H9 (cell line): ENCODE data around the gene EBNA1BP2. TPM values are rescaled to one million over a fixed set of nuclear protein-coding genes. Genes with fewer than 3 reads are reported as not detected.

Experiments
- DNase-seq: peaks from one replicate; pipeline ENCODE4 v3.0.0-alpha.2; 2017
- H2AFZ ChIP-seq: one replicate; pipeline ENCODE4 v1.6.1; 2013; ENCODE audit warnings: mild to moderate bottlenecking, low read length, control low read depth, moderate library complexity
- H2AK5ac ChIP-seq: 2 replicates; pipeline ENCODE4 v1.6.1; 2013; ENCODE audit warnings: low read length, control low read depth, mixed read lengths; ENCODE audit not compliant: insufficient read length
- H2BK120ac ChIP-seq: one replicate; pipeline ENCODE4 v1.6.1; 2013; ENCODE audit warnings: low read depth, mild to moderate bottlenecking, low read length, control low read depth, inconsistent platforms; ENCODE audit not compliant: poor library complexity, severe bottlenecking
- H2BK12ac ChIP-seq: 2 replicates; pipeline ENCODE4 v1.6.1; 2013; ENCODE audit warnings: low read length, control low read depth, mixed read lengths, low read depth; ENCODE audit not compliant: insufficient read length
- H2BK15ac ChIP-seq: 2 replicates; pipeline ENCODE4 v1.6.1; 2013; ENCODE audit warnings: low read depth, low read length, control low read depth
- H2BK20ac ChIP-seq: one replicate; pipeline ENCODE4 v1.6.1; 2013; ENCODE audit warnings: low read depth, mild to moderate bottlenecking, low read length, control low read depth, inconsistent platforms; ENCODE audit not compliant: poor library complexity, severe bottlenecking
- H2BK5ac ChIP-seq: 2 replicates; pipeline ENCODE4 v1.6.1; 2013; ENCODE audit warnings: low read length, control low read depth, mixed read lengths; ENCODE audit not compliant: insufficient read length
- H3K14ac ChIP-seq: 2 replicates; pipeline ENCODE4 v1.6.1; 2013; ENCODE audit warnings: low read length, control low read depth; ENCODE audit not compliant: insufficient read depth
- H3K18ac ChIP-seq: 2 replicates; pipeline ENCODE4 v1.6.1; 2013; ENCODE audit warnings: low read depth, mild to moderate bottlenecking, mixed read lengths, low read length, control low read depth; ENCODE audit not compliant: insufficient read length
- H3K23ac ChIP-seq: 2 replicates; pipeline ENCODE4 v1.6.1; 2013; ENCODE audit warnings: low read length, control low read depth, mixed read lengths, low read depth; ENCODE audit not compliant: insufficient read length
- H3K23me2 ChIP-seq: 2 replicates; pipeline ENCODE4 v1.6.1; 2013; ENCODE audit warnings: low read depth, mild to moderate bottlenecking, mixed read lengths, low read length, control low read depth; ENCODE audit not compliant: insufficient read length, poor library complexity, severe bottlenecking
- H3K27ac ChIP-seq: 2 replicates; pipeline ENCODE4 v1.5.1; 2013; ENCODE audit warnings: low read length, control low read depth, mixed read lengths, low read depth; ENCODE audit not compliant: insufficient read length
- H3K27me3 ChIP-seq: 2 replicates; pipeline ENCODE4 v1.6.1; 2013; ENCODE audit warnings: low read length, control low read depth, inconsistent platforms; ENCODE audit not compliant: insufficient read depth
- H3K4ac ChIP-seq: 2 replicates; pipeline ENCODE4 v1.6.1; 2013; ENCODE audit warnings: low read depth, mild to moderate bottlenecking, control low read depth, inconsistent platforms, low read length, moderate library complexity
- H3K4me1 ChIP-seq: 2 replicates; pipeline ENCODE4 v1.6.1; 2013; ENCODE audit warnings: low read length, control low read depth, inconsistent platforms; ENCODE audit not compliant: insufficient read depth
- H3K4me2 ChIP-seq: 2 replicates; pipeline ENCODE4 v1.6.1; 2013; ENCODE audit warnings: low read length, control low read depth, mixed read lengths; ENCODE audit not compliant: insufficient read length, insufficient read depth
- H3K56ac ChIP-seq: 2 replicates; pipeline ENCODE4 v1.6.1; 2013; ENCODE audit warnings: low read depth, mild to moderate bottlenecking, mixed read lengths, low read length, control low read depth; ENCODE audit not compliant: insufficient read length
- H3K79me1 ChIP-seq: 2 replicates; pipeline ENCODE4 v1.6.1; 2013; ENCODE audit warnings: low read depth, mild to moderate bottlenecking, moderate library complexity, low read length, control low read depth, inconsistent platforms; ENCODE audit not compliant: insufficient read depth, poor library complexity, severe bottlenecking
- H3K79me2 ChIP-seq: 2 replicates; pipeline ENCODE4 v1.6.1; 2013; ENCODE audit warnings: low read length, control low read depth, inconsistent platforms; ENCODE audit not compliant: insufficient read depth
- H3K9ac ChIP-seq: 2 replicates; pipeline ENCODE4 v1.6.1; 2013; ENCODE audit warnings: low read length, control low read depth, mixed read lengths; ENCODE audit not compliant: insufficient read length; ENCODE audit errors: extremely low read depth
- H3K9me3 ChIP-seq: one replicate; pipeline ENCODE4 v1.6.1; 2013; ENCODE audit warnings: low read depth, low read length, inconsistent platforms; ENCODE audit not compliant: control insufficient read depth
- H3T11ph ChIP-seq: one replicate; pipeline ENCODE4 v1.6.1; 2013; ENCODE audit warnings: mild to moderate bottlenecking, low read length, control low read depth, inconsistent platforms
- H4K20me1 ChIP-seq: one replicate; pipeline ENCODE4 v1.6.1; 2013; ENCODE audit not compliant: control insufficient read depth, insufficient read length, insufficient read depth
- H4K5ac ChIP-seq: 2 replicates; pipeline ENCODE4 v1.6.1; 2013; ENCODE audit warnings: low read depth, mild to moderate bottlenecking, mixed read lengths, low read length, control low read depth; ENCODE audit not compliant: insufficient read length
- H4K8ac ChIP-seq: replicated peaks from 2 replicates; pipeline ENCODE4 v1.6.1; 2013; ENCODE audit warnings: low read length, control low read depth, mixed read lengths, low read depth; ENCODE audit not compliant: insufficient read length
- H4K91ac ChIP-seq: 2 replicates; pipeline ENCODE4 v1.6.1; 2013; ENCODE audit warnings: low read depth, mild to moderate bottlenecking, moderate library complexity, mixed read lengths, low read length, control low read depth; ENCODE audit not compliant: insufficient read length
- H3K27ac Mint-ChIP-seq, 3 experiments: 2 replicates in 2 of 3; 3 replicates in 1 of 3; pipeline ENCODE4 v1.8.0; 2020 to 2021; ENCODE audit warnings: mixed read lengths in 3 of 3, mild to moderate bottlenecking in 1 of 3, moderate library complexity in 1 of 3
- H3K27me3 Mint-ChIP-seq: 2 replicates; pipeline ENCODE4 v1.8.0; 2021; ENCODE audit warnings: low read depth, mild to moderate bottlenecking, moderate library complexity, mixed read lengths
- H3K36me3 Mint-ChIP-seq, 3 experiments: 2 replicates in 2 of 3; 3 replicates in 1 of 3; pipeline ENCODE4 v1.8.0; 2020 to 2021; ENCODE audit warnings: low read depth in 3 of 3, mixed read lengths in 3 of 3; ENCODE audit not compliant: insufficient read depth in 1 of 3
- H3K4me1 Mint-ChIP-seq, 2 experiments: 2 replicates each; pipeline ENCODE4 v1.8.0; 2020; ENCODE audit warnings: mixed read lengths in 2 of 2
- H3K4me3 Mint-ChIP-seq, 2 experiments: 2 replicates in 1 of 2; 3 replicates in 1 of 2; pipeline ENCODE4 v1.8.0; 2020 to 2021; ENCODE audit warnings: mild to moderate bottlenecking in 2 of 2, mixed read lengths in 2 of 2, moderate library complexity in 1 of 2
- H3K9me3 Mint-ChIP-seq, 2 experiments: 2 replicates in 1 of 2; 3 replicates in 1 of 2; pipeline ENCODE4 v1.8.0; 2020; ENCODE audit warnings: mild to moderate bottlenecking in 2 of 2, mixed read lengths in 2 of 2, moderate library complexity in 1 of 2
- CTCF ChIP-seq: fragments of 200-600 bp; sonication (generic); conservative IDR thresholded peaks from 3 replicates; pipeline ENCODE4 v1.8.0; 2021; ENCODE audit warnings: antibody characterized with exemption, mild to moderate bottlenecking
- WGBS: extraction: QIAGEN DNeasy Blood & Tissue Kit; methylation state at CpG from one replicate; pipeline ENCODE4 v1.1.7; 2013; ENCODE audit warnings: missing lambda C conversion rate, low lambda C conversion rate, mixed read lengths; ENCODE audit not compliant: insufficient read length; ENCODE audit errors: extremely low coverage; 5-methylcytosine and 5-hydroxymethylcytosine counted together
- total RNA-seq: library from RNA; stranded (reverse); gene quantifications from 2 replicates; pipeline ENCODE4 v1.2.1, GENCODE V29; 2021

EBNA1BP2 gene
- total RNA-seq, 1 experiment from 2014 or later, result 84.7 TPM

- peak overlapping the region in 2 of 3 experiments; percentile 45 to 83; a peak in 4 of 7 replicates for H3K27ac Mint-ChIP-seq
- Histone ChIP-seq H3K27ac (peak overlapping the region; percentile 98), H4K91ac (no peak overlapping the region), H3K4me1 (peaks cover 8% of the 10 kb centered on the region; the same call in 1 of the 2 replicates), H3K4me2 (no peak overlapping the region), H3K23ac (no peak overlapping the region), H2BK15ac (no peak overlapping the region), H2BK12ac (peak overlapping the region; percentile 83), H3K9me3 (no peaks in the 10 kb centered on the region), H4K5ac (peak overlapping the region; percentile 17), H3K79me2 (no peaks in the 10 kb centered on the region), H3K56ac (no peak overlapping the region), H3K4ac (no peak overlapping the region), H3K18ac (peak overlapping the region; percentile 58), H4K8ac (peak overlapping the region; percentile 43), H4K20me1 (no peaks in the 10 kb centered on the region), H2AK5ac (no peak overlapping the region), H2BK20ac (peak overlapping the region; percentile 94), H3K79me1 (no peaks in the 10 kb centered on the region), H2AFZ (no peak overlapping the region), H3K23me2 (no peaks in the 10 kb centered on the region), H2BK120ac (no peak overlapping the region), H3K27me3 (no peaks in the 10 kb centered on the region), H3K9ac (no peak overlapping the region), H2BK5ac (peak overlapping the region; percentile 17), H3T11ph (no peak overlapping the region), H3K14ac (peak overlapping the region; percentile 48)
- H3K36me3 Mint-ChIP-seq, result no peaks in the 10 kb centered on the region; a peak in 1 of 7 replicates
- no peaks in the 10 kb centered on the region for H3K27me3 Mint-ChIP-seq
- TF ChIP-seq CTCF, result no peak
- peaks cover 2 to 3% of the 10 kb centered on the region in 2 experiments; a peak in 2 of 5 replicates for H3K9me3 Mint-ChIP-seq
- peak; percentile 35 for DNase-seq
- WGBS, result no CpG with 5 or more reads among the region's 12 CpGs
- no peak overlapping the region; a peak in 1 of 5 replicates for H3K4me3 Mint-ChIP-seq
- peaks cover 15 to 22% of the 10 kb centered on the region in 2 experiments for H3K4me1 Mint-ChIP-seq
Measured at GRCh38 chr1:43207229-43207853, 35.3 kb upstream of the EBNA1BP2 start.
